GM19452 (cell line): ENCODE results near the gene INTS7.

Experiments
- ATAC-seq: cut with Tn5 transposase; IDR thresholded peaks from one replicate; pipeline ENCODE4 v1.9.1; 2021; ENCODE audit not compliant: unreplicated experiment

Gene INTS7

DNA sequence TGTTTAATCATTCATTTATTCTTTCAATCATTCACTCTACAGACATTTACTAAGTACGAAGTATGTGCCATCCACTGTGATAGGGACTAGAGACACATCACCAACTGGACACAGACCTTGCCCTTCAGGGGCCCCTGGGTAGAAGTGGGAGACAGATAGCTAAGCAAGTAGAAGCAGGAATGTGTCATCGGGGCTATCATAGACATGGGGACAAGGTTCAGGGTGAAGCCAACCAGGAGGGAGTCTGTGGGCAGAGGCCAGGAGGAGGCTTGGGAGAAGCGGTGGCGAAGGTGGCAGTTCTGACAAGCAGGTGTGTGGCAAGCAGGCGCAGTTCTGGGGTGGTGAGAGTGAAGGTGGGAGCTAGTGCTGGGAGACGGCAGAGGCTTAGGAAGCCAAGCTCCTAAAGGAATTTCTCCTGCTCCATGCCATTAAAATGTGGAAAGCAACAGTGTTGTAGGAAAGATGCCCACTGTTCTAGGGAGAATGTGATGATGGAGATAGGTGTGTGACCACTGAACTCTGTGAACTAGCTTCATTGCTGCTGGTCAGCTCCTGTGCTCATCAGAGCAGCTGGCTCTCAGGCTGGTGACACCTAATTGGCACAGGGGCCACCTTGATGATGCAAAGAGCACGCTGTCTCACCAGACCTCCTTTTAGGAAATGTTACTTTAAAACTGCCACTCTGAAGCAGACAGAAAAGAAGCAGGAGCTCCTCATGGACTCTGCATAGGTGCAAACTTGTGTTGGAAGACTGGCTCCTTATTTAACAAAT lies 125.1 kb downstream of the INTS7 start:
- ATAC-seq = no peak

DNA sequence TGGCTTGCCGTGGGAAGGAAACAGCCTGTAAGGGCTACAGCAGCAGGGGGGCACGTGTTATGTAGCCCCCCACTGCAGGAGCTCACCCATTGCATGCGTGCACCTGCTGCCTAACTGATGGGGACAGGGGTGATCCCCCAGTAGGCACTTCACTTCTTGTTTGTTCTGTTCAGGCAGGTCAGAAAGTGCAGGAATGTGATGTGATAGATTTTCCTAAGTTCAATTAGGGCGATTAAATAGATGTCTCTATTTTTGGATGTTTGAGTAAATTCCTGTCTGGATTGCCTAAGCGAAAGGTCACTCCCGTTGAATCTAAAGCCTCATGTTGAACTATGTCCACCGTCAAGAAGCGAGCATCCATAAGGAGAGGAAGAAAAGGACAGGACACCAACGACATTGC lies 126.0 kb downstream of the INTS7 start:
- no peak for ATAC-seq

DNA sequence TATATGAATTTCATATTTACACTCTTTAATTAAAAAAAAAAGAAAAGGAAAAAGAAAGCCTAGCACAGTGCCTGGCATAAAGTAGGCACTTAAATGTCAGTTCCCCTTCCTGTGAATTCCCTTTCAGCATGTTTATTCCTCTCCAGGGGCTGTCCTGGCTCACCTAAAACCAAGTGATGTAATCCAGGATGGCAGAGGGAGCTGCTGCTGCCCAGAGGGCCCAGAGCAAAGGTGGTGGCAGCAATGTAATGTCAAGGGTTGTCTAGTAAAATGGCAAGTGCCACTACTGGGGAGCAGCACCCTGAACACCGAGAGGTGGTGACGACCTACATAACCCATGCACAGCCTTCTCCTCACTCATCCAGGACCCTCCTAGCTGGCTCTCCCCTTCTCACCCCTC lies 126.4 kb downstream of the INTS7 start:
- no peak for ATAC-seq

DNA sequence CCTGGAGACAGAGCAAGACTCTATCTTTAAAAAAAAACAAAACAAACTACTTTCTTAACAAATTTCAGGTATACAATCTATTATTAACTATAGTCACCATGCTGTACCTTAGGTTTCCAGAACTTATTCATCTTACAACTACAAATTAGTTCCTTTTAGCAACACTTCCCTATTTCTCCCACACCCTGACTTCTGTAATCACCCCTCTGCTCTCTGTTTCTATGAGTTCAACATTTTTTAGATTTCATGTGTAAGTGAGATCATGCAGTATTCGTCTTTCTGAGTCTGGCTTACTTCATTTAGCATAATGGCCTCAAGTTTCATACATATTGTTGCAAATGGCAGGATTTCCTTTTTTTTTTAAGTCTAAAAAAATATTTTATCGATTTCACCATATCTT lies 126.9 kb downstream of the INTS7 start:
- ATAC-seq = no peak

DNA sequence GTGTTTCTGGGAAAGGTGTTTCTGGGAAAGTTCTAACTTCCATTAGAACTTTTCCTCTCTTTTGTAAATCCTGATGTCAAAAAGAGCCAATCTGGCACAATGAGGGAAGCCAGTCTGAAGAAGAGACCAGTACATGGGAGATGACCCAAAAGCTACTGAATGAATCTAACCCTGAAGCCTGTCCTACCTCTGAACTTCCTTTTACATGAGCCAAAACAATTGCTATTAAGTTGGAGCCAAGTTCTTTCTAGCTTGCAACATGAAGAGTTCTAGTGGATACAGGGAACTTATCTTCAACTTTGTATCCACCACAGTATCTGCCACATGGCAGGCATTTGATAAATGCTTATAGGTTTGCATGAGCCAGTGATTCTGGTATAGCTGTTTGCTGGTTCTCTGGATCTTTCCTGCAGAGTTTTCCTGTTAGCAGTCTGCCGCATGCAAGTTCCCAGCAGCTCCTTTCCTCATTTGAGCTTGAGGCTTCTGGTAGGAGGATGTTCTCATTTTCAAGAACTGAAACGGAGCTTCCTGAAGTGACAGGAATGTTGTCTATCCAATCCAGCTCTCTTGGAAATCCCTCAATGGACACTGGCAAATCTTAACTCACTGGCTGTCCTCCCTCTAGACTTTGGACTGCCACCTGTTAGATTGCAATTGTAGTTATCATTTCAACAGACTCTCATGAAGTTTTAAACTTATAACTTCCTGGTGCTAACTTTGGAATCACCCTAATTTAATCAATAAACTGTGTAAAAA lies 131.7 kb downstream of the INTS7 start:
- no peak for ATAC-seq

DNA sequence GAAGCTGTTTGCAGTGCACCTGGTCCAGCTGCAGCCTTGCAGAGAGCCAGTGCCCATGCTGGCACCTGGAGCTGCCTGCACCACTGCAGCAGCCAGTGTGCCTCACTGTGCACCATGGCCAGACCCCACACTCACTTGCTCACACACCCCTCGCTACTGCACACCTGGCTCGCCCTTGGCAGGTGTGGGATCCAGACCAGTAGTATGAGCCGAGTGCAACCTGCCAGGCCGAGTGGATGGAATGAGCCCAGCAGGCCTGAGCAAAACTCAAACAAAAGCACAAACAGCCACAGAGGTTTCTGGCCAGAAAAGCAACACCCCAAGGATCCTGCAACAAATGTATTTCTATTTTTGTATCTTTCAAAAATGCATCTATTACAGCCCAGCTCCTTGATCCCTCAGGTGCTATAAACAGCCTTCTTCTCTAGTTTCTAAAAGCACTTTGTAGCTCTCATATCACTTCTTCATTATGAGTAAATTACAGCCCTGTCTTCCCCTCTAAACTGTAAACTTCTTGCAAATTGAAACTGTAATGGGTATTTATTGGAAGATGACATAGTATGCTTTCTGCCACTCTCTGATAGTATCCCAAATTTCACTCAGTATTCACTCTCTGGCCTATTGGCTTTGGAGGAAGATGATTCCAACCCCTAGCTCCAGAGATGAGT lies 132.6 kb downstream of the INTS7 start:
- ATAC-seq = no peak

DNA sequence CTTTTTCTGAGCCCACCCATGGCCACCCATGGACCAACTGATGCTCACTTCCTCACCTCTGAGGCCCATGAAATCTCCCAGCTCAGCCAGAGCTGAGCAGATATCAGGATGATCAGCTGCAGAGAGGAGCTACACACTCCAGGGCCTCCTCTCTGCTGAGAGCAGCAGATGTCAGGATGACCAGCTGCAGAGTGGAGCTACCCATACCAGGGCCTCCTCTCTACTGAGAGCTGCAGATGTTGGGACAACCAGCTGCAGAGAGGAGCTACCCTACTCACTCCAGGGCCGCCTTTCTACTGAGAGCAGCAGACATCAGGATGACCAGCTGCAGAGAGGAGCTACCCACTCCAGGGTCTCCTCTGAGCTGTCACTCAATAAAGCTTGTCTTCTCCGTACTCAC lies 133.4 kb downstream of the INTS7 start:
- ATAC-seq = no peak

DNA sequence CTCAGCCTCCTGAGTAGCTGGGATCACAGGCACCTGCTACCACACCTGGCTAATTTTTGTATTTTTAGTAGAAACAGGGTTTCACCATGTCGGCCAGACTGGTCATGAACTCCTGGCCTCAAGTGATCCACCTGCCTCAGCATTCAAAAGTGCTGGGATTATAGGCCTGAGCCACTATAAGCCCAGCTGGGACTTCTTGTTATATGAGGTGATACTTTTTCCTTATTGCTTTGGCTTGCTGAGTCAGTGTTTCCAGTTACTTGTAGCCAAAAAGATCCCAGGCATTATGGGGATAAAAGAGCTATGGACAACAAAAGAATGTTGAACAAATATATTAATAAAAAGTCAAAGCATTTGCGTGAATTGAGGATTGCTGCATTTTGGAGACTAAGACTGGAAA lies 134.9 kb downstream of the INTS7 start:
- no peak for ATAC-seq

DNA sequence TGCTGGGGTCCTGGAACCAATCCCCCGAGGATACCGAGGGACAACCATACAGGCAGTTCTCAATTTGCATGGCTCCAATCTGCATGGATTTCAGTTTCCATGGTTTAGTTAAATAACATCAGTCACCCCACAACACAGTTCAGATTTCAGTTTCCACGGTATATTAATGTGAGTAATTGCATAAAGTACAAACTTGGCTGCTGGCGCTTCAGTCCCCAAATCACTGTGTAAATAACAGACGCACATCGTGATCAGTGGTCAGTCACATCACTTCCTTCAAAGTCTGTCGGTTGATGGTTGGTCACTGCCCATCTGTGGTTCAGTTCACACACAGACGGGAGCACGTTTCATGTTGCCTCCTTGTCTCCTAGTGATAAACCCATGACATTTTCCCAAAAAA lies 138.4 kb downstream of the INTS7 start:
- no peak for ATAC-seq

DNA sequence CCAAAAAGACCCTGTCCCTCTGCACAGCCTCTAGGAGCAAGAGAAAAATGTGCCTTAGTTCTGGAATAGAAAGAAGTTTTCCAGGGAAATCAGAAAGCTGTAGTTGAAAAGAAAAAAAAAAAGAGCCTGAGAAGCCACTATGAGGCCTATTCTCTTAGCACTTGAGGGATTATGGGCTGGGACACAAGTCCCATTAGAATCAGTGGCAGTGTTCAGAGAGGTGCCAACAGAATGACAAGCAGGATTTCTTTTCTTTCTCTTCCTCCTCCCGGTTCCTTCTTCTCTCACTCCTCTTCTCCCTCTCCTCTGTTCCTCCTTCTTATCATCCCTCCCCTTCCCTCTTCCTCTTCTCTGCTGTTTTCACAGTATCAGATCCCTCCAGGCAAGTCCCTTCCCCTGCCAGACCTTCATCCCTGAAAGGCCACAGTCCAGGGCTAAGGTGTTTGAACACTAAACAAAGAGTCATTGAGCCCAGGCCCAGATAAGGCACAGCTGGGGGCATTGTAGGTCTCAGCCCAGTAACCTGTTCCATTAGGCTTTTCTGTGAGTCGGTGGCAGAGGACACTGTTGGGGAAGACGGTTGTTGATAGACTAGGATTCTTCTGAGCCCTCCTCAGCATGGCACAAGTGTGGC lies 140.1 kb downstream of the INTS7 start:
- no peak for ATAC-seq

DNA sequence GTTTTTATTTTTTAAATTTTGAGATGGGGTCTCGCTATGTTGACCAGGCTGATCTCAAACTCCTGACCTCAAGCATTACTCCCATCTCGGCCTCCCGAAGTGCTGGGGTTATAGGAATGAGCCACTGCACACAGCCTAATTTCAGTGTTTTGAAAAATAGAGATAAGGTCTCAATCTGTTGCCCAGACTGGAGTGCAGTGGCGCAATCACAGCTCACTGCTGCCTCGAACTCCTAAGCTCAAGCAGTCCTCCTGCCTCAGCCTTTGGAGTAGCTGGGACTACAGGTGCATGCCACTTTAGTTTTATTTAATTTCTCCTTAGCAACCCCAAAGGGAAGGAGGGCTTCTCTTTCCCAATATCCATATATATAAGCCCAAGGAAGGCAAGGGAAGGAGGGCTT lies 141.0 kb downstream of the INTS7 start:
- no peak for ATAC-seq

DNA sequence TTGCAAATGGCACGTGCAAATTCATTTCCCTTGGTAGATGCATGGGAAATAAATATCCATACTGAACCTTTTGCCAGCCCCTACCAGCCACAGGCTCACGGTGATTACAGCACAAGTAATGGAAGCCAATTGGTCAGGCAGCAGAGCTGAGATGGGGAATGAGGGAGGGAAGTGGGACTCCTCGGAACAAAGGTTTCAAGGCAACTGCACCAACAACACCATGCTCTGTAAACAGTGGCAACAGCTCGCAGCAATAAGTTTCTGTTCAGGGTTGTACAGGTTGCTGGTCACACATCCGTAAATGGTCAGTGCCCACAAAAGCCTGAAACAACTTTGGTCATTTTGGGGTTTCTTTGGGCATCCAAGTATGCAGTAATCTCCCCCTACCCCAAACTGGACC lies 142.1 kb downstream of the INTS7 start:
- no peak for ATAC-seq

DNA sequence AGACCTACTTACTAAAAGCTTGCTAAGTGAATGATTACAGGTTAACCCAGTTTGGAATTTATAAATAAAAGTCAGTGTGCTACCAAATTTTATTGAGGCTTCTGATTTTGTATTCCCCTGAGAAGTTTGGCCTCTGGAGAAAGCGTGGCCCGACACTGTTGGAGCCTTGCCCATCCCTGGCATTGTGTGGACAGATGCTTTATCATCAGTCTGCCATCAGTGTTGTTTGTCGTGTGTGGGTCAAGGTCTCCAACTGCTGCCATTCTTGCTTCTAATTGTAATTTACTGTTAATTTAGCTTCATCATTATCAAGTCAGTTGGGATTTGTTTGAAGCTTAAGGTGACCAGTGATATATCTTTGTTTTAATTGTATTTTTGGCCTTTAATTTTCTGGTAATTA lies 142.8 kb downstream of the INTS7 start:
- ATAC-seq = no peak

DNA sequence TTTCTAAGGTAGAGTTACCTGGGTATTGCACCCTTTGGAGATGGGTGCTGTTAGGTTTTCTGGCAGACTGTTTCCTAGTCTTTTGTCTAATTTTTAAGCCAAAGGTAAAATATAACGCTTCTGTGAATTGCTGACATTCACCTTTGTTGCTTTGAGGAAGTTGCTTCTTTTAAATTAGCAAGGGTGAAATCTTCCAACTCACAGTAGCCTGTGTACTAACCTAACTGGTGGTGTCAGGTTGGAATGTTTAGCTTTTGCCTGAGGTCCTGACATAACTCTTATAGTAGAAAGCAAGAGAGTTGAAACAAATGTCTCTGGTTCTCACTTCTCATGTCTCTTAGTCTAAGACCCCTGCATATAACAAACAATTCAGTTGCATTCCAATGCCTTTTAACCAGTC lies 143.6 kb downstream of the INTS7 start:
- no peak for ATAC-seq
